Colonic mucosa (tissue), 4 donors: ENCODE results near the gene USP20. TPM values are rescaled to one million over a fixed set of nuclear protein-coding genes. Genes with fewer than 3 reads are reported as not detected.

Source experiments
- DNase-seq: peaks from one replicate; pipeline ENCODE4 v3.0.0-alpha.2; 2020
- H3K27ac ChIP-seq: fragments of 200-600 bp; one replicate; pipeline ENCODE4 v1.8.0; 2021
- H3K27me3 ChIP-seq: fragments of 200-600 bp; one replicate; pipeline ENCODE4 v1.8.0; 2021
- H3K36me3 ChIP-seq: fragments of 200-600 bp; one replicate; pipeline ENCODE4 v1.8.0; 2021
- H3K4me1 ChIP-seq: fragments of 200-600 bp; one replicate; pipeline ENCODE4 v1.8.0; 2021; ENCODE audit warnings: mild to moderate bottlenecking
- H3K4me3 ChIP-seq: fragments of 200-600 bp; one replicate; pipeline ENCODE4 v1.8.0; 2021
- H3K9ac ChIP-seq, 2 donors: one replicate each; pipeline ENCODE4 v1.7.0; 2013; ENCODE audit warnings: control low read depth in 2 of 2, low read depth in 2 of 2, low read length in 2 of 2
- H3K9me3 ChIP-seq: fragments of 200-600 bp; one replicate; pipeline ENCODE4 v1.8.0; 2021
- intact Hi-C: fragments of 100-400 bp; cut with DNase I; formaldehyde crosslinking; loops from one replicate; pipeline ENCODE4 v1.14.1; 2022
- total RNA-seq, 2 donors: library from RNA; stranded (reverse); fragmentation: NEBNext Ultra II Directional in 1 of 2; extraction: Animal tissue kit (Norgen Biotek cat#: 25700) in 1 of 2; gene quantifications; one replicate each; pipeline ENCODE4 v1.2.1, GENCODE V29; 2021
- TF ChIP-seq, protein P1 (sequence below): fragments of 200-600 bp; IDR thresholded peaks from one replicate; pipeline ENCODE4 v1.8.0; 2022; ENCODE audit warnings: antibody characterized with exemption, mild to moderate bottlenecking
- donor health status: healthy.
- donor health status: DM: no; HTN: no; CAD: no.
- donor health status: DM: no; HTN: no; CAD: no.

USP20 gene
- total RNA-seq, 2 donors from 2014 or later: 14.7 to 20.0 TPM

DNA sequence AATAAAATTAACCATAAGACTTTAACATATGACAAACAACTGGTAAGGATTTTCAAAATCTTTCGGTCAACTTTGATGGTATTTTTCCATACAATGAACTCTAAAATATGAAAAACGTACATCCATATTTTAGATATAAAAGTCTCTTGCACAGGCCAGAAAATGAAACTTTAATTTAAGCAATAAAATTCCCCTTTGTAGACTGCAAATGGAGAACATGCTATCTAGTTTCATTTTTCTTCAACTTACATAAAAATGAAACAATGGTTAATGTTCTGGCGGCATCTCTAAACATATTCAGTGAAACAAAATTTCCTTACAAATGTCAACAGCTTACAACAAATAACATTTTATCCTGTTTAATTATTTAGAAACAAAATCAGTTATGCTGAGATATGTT is 84.0 kb downstream of the USP20 start:
- no peak for DNase-seq
- Histone ChIP-seq H3K4me1 (no peaks in the 10 kb centered on the region), H3K36me3 (no peaks in the 10 kb centered on the region), H3K9ac (no peak overlapping the region), H3K4me3 (no peak overlapping the region), H3K27me3 (no peaks in the 10 kb centered on the region), H3K27ac (no peak overlapping the region), H3K9me3 (no peaks in the 10 kb centered on the region)
- intact Hi-C loops: no loop called here
- TF ChIP-seq, protein P1, sequence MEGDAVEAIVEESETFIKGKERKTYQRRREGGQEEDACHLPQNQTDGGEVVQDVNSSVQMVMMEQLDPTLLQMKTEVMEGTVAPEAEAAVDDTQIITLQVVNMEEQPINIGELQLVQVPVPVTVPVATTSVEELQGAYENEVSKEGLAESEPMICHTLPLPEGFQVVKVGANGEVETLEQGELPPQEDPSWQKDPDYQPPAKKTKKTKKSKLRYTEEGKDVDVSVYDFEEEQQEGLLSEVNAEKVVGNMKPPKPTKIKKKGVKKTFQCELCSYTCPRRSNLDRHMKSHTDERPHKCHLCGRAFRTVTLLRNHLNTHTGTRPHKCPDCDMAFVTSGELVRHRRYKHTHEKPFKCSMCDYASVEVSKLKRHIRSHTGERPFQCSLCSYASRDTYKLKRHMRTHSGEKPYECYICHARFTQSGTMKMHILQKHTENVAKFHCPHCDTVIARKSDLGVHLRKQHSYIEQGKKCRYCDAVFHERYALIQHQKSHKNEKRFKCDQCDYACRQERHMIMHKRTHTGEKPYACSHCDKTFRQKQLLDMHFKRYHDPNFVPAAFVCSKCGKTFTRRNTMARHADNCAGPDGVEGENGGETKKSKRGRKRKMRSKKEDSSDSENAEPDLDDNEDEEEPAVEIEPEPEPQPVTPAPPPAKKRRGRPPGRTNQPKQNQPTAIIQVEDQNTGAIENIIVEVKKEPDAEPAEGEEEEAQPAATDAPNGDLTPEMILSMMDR: no peak

DNA sequence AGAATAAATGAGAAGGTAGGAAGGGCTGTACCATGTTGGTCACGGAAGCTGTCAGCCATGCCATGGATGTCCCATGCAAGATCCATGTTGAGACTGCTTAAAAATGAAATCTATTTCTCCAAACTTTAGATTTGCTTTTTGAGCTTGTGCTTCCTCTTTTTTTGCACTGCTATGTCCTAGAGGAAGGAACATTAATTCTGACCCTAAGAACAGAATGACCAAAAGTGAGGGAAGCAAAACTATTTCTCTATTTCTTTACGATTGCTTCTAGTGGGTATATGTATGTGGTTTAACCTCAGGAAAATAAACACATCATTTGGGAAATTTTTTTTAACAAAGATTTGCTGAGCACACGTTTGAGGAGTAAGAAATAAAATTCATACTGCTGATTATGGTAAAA is 84.6 kb downstream of the USP20 start:
- Histone ChIP-seq H3K4me3 (no peak overlapping the region), H3K27me3 (no peaks in the 10 kb centered on the region), H3K9ac (no peak overlapping the region), H3K9me3 (no peaks in the 10 kb centered on the region), H3K4me1 (no peaks in the 10 kb centered on the region), H3K27ac (no peak overlapping the region), H3K36me3 (no peaks in the 10 kb centered on the region)
- intact Hi-C loops: no loop called here
- TF ChIP-seq, protein P1: no peak
- no peak for DNase-seq

DNA sequence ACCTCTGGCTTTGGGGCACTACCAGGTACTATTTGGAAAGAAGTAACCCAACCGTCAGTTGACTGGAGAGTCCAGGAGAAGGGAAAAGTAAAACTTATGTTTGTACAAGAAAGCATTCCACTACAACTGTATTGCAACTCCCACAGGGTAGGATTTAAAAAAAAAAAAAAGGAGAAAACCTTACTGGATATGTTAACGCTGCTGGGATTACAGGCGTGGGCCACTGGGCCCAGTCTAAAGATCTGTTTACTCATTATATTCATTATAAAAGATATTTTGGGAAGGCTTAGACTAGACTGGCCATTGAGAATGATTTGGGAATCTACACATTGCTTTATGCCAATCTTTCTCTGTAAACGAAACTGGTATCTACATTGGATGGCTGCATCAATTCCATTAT is 86.6 kb downstream of the USP20 start:
- no peak overlapping the region for H3K27ac ChIP-seq
- H3K27me3 ChIP-seq: no peaks in the 10 kb centered on the region
- H3K36me3 ChIP-seq: peaks cover 5% of the 10 kb centered on the region
- H3K9me3 ChIP-seq: no peaks in the 10 kb centered on the region
- no peak overlapping the region for H3K4me3 ChIP-seq
- H3K9ac ChIP-seq: no peak overlapping the region
- no peaks in the 10 kb centered on the region for H3K4me1 ChIP-seq
- intact Hi-C loops: no loop called here
- no peak for DNase-seq
- TF ChIP-seq, protein P1: no peak

DNA sequence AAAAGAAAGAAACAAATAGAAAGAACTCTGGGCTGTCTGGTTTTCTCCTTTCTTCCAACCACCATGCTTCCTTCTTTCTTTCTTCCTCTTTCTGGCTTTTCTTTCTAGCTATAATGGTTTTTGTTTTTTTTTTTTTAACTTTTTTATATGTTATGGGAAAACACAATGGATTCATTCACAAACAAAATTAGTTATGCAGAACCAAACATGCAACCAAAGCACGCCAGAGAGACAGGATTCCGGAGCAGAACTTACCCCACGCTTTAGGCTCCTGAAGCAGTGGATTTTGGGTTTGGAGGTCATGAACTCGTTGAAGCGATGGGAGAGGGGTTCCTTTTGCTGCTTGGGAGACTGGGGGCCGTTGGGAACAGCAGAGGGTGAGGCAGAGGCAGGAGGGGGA is 88.3 kb downstream of the USP20 start:
- TF ChIP-seq, protein P1: no peak
- Histone ChIP-seq H3K27ac (no peak overlapping the region), H3K36me3 (peaks cover 10% of the 10 kb centered on the region), H3K27me3 (no peaks in the 10 kb centered on the region), H3K9ac (no peak overlapping the region), H3K4me3 (no peak overlapping the region), H3K9me3 (no peaks in the 10 kb centered on the region), H3K4me1 (no peaks in the 10 kb centered on the region)
- intact Hi-C loops: no loop called here
- DNase-seq: no peak

DNA sequence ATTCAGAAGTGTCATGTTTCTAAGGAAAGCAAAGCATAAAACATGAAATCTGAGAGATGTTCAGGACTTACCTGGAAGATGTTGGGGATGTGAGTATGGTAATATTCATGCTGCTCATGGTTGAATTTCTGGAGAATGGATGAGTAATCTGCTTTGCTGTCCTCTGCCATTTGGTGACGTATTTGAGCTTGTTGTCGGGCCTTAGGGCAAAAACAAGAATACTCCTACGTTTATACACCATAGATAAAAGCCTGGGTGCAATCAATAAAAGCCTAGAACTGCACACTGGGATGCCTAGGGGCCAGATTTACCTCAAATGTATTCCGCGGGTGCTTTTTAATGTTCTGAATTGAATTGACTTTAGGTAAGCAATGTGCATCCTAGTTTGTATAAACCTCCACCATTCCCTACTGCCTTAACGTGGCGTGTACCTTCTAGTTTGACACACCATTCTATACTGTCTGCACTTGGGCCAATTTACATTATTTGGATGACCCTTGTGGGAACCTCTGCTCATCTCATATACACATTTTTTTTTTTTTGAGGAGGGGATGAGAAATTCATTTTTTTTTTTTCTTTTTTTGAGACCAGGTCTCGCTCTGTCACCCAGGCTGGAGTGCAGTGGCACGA is 94.4 kb downstream of the USP20 start:
- Histone ChIP-seq H3K27me3 (no peaks in the 10 kb centered on the region), H3K4me3 (no peak overlapping the region), H3K9ac (no peak overlapping the region), H3K27ac (no peak overlapping the region), H3K9me3 (no peaks in the 10 kb centered on the region), H3K4me1 (no peaks in the 10 kb centered on the region), H3K36me3 (peaks cover 10% of the 10 kb centered on the region)
- intact Hi-C loops: no loop called here
- no peak for DNase-seq
- TF ChIP-seq, protein P1: no peak
